Measurements from ENCODE around the gene CLBA1. TPM values are rescaled to one million over a fixed set of nuclear protein-coding genes. Genes with fewer than 3 reads are reported as not detected.
"Not testable (repeated sequence)": the region's sequence is repeated elsewhere in the genome, so short reads cannot be mapped to it uniquely, and the experiment has no call there.

CLBA1 gene
- total and polyA plus RNA-seq, 4 experiments from 2014 or later: 1.2 to 1.6 (median 1.3) TPM

DNA sequence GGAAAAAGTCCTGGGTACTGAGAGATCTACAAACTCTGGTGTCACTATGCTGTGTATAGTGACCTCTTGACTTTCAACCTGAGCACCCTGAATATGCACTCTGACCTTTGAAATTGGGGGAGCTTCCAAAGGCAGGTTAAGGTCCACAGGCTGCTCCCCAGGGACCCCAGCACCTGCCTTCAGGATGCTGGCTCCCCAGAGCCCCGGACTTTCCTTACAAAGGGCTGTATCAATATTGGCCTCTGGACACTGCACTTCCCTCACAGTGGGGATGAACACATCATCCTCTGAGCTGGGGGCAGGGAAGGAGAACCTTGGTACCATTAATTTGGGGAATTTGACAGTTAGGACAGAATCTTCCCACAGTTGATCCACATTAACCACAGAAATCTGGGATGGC, 46.6 kb upstream of the CLBA1 start:
- Histone ChIP-seq H3K4me3 (ENCODE audit: low read length in 2 of 2) (no peak overlapping the region), H3K27me3 (ENCODE audit: insufficient read depth, low read length) (no peaks in the 10 kb centered on the region), H3K4me1 (ENCODE audit: insufficient read depth, low read length) (no peaks in the 10 kb centered on the region), H3K27ac (ENCODE audit: low read depth, low read length) (no peak overlapping the region), H3K36me3 (ENCODE audit: insufficient read depth, low read length) (no peaks in the 10 kb centered on the region), H3K9me3 (ENCODE audit: control insufficient read depth in 1 of 2, low read length in 2 of 2) (no peaks in the 10 kb centered on the region)
- Mint-ChIP-seq H3K9me3 (no peaks in the 10 kb centered on the region), H3K4me1 (peaks cover 2 to 9% (median 3%) of the 10 kb centered on the region in 4 donors), H3K36me3 (no peaks in the 10 kb centered on the region), H3K27me3 (peaks cover 10 to 11% of the 10 kb centered on the region in 2 donors), H3K27ac (no peak overlapping the region), H3K4me3 (no peak overlapping the region)
- ChIA-PET CTCF (ENCODE audit: partially characterized antibody) (no interaction called here), POLR2A (ENCODE audit: partially characterized antibody) (no interaction called here)
- no peak for DNase-seq
- intact Hi-C loops (cut with micrococcal nuclease): no loop called here

DNA sequence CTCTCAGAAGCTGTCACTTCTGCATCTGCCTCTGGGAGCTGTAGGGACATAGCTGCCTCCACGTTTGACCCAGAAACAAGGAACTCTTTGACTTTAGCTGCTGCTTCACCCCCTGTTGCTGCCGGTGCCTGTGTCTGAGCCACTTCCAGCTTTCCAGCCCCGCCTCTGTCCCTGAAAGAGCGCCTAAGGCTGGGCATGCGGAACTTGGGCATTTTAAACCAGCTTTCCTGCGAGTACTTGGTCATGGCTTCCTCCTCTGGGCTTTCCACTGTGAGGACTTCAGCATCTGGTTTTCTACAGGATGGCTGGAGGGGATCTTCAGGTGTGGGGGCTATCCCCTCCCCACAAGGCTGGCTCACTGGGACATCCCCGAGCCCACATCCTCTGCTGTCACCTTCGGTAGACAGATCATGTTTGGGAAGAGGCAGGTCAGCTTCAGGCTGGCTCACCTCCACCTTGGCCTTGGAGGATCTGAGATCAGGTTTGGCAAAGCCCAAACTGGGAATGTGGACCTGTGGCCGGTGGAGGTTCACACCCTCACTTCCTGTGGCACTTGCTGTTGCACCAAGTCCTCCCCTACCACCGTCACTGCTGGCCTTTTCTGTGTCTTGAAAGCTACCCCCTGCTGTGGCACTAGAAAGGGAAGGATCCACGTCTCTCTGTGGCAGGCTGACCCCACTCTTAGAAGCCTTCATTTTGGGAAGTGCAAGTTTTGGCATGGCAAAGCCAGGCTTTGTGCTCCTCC, 45.8 kb upstream of the CLBA1 start:
- Mint-ChIP-seq H3K4me3 (no peak overlapping the region), H3K4me1 (peaks cover 0 to 3% (median under 1%) of the 10 kb centered on the region in 4 donors), H3K27ac (no peak overlapping the region), H3K9me3 (no peaks in the 10 kb centered on the region), H3K27me3 (peaks cover 6 to 8% of the 10 kb centered on the region in 2 donors), H3K36me3 (no peaks in the 10 kb centered on the region)
- Histone ChIP-seq H3K4me3 (ENCODE audit: low read length in 2 of 2) (no peak overlapping the region), H3K4me1 (ENCODE audit: insufficient read depth, low read length) (no peaks in the 10 kb centered on the region), H3K27me3 (ENCODE audit: insufficient read depth, low read length) (no peaks in the 10 kb centered on the region), H3K36me3 (ENCODE audit: insufficient read depth, low read length) (no peaks in the 10 kb centered on the region), H3K9me3 (ENCODE audit: control insufficient read depth in 1 of 2, low read length in 2 of 2) (no peaks in the 10 kb centered on the region), H3K27ac (ENCODE audit: low read depth, low read length) (no peak overlapping the region)
- no peak for DNase-seq
- CTCF ChIA-PET (ENCODE audit: partially characterized antibody): no interaction called here
- POLR2A ChIA-PET (ENCODE audit: partially characterized antibody): no interaction called here
- intact Hi-C loops (cut with micrococcal nuclease): no loop called here

DNA sequence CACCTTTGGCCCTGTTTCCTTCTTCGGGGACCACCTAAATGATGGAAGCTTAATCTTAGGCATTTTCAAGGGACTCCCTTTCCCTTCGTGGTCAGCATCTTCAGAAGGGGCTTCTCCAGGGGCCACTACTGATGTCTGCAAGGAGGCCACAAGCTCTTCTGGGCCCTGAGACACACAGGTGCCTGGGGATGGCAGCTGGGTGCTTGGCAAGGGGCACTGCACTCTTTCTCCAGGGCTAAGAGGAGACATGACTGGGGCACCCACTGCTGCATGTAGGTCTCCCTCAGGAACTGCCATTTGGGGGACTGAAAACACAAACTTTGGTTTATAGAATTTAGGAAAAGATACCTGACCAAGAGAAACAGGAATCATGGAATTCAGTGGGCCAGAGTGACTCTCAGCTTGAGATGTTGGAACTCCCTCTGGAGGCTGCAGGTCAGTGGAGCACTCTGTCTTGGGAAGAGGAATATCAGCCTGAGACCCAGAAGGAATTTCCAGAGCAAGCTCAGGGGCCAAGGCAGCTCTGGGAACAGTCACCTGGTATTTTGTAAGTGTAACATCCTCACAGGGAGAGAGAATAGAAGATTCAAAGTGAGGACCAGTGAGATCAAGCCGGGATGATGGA, 45.0 kb upstream of the CLBA1 start:
- no peak overlapping the region for H3K27ac ChIP-seq (ENCODE audit: low read depth, low read length)
- H3K36me3 Mint-ChIP-seq: no peaks in the 10 kb centered on the region
- CTCF ChIA-PET (ENCODE audit: partially characterized antibody): no interaction called here
- H3K36me3 ChIP-seq (ENCODE audit: insufficient read depth, low read length): no peaks in the 10 kb centered on the region
- no peak overlapping the region for H3K4me3 ChIP-seq (ENCODE audit: low read length in 2 of 2)
- H3K27ac Mint-ChIP-seq: no peak overlapping the region
- DNase-seq: no peak
- intact Hi-C loops (cut with micrococcal nuclease): no loop called here
- no peaks in the 10 kb centered on the region for H3K9me3 Mint-ChIP-seq
- peaks cover 6% of the 10 kb centered on the region in 2 donors for H3K27me3 Mint-ChIP-seq
- no peaks in the 10 kb centered on the region for H3K27me3 ChIP-seq (ENCODE audit: insufficient read depth, low read length)
- H3K9me3 ChIP-seq (ENCODE audit: control insufficient read depth in 1 of 2, low read length in 2 of 2): no peaks in the 10 kb centered on the region
- H3K4me3 Mint-ChIP-seq: no peak overlapping the region
- no peaks in the 10 kb centered on the region for H3K4me1 ChIP-seq (ENCODE audit: insufficient read depth, low read length)
- POLR2A ChIA-PET (ENCODE audit: partially characterized antibody): no interaction called here
- H3K4me1 Mint-ChIP-seq: no peaks in the 10 kb centered on the region

DNA sequence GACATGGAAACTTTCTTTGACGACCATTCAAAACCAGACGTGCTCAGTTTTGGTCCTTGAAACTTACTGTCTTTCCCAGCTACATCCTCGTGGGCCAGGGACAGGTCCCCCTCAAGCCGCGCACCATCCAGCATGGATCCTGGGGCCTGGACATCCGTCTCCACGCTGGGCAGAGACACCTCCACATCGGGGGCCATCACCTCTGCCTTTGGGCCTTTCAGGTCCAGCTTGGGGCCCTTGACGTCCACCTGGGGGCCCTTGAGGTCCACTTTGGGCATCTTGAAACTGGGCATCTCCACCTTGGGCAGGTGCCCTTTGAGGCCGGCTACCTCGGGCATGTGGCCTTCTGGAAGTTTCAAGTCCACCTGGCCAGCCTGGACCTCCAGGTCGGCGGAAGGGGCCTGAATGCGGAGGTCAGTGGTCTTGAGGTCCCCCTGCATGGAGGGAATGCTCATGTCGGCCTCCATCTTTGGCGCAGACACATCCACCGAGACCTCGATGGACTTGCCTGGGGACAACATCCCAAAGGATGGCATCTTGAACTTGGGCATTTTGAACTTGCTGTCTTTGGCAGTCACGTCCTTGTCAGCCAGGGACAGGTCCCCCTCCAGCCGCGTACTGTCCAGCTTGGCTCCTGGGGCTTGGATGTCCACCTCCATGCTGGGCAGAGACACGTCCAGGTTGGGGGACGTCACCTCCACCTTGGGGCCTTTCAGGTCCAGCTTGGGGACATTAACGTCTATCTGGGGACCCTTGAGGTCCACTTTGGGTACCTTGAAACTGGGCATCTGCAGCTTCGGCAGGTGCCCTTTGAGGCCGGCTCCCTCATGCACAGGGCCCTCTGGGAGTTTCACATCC, 43.9 kb upstream of the CLBA1 start:
- Histone ChIP-seq H3K9me3 (ENCODE audit: control insufficient read depth in 1 of 2, low read length in 2 of 2) (no peaks in the 10 kb centered on the region), H3K4me3 (ENCODE audit: low read length in 2 of 2) (no peak overlapping the region), H3K27me3 (ENCODE audit: insufficient read depth, low read length) (no peaks in the 10 kb centered on the region), H3K36me3 (ENCODE audit: insufficient read depth, low read length) (no peaks in the 10 kb centered on the region), H3K4me1 (ENCODE audit: insufficient read depth, low read length) (no peaks in the 10 kb centered on the region), H3K27ac (ENCODE audit: low read depth, low read length) (no peak overlapping the region)
- ChIA-PET CTCF (ENCODE audit: partially characterized antibody) (no interaction called here), POLR2A (ENCODE audit: partially characterized antibody) (no interaction called here)
- intact Hi-C loops (cut with micrococcal nuclease): no loop called here
- no peaks in the 10 kb centered on the region for H3K9me3 Mint-ChIP-seq
- no peak overlapping the region for H3K27ac Mint-ChIP-seq
- no peak overlapping the region for H3K4me3 Mint-ChIP-seq
- no peaks in the 10 kb centered on the region for H3K4me1 Mint-ChIP-seq
- peaks cover 4 to 6% of the 10 kb centered on the region in 2 donors for H3K27me3 Mint-ChIP-seq
- DNase-seq: no peak
- no peaks in the 10 kb centered on the region for H3K36me3 Mint-ChIP-seq

DNA sequence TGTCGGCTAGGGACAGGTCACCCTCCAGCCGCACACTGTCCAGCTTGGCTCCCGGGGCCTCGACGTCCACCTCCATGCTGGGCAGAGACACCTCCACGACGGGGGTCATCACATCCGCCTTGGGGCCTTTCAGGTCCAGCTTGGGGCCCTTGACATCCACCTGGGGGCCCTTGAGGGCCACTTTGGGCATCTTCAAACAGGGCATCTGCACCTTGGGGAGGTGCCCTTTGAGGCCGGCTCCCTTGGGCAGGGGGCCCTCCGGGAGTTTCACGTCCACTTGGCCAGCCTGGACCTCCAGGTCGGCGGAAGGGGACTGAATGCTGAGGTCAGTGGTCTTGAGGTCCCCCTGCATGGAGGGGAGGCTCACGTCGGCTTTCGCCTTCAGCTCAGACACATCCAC, 43.0 kb upstream of the CLBA1 start:
- Histone ChIP-seq H3K27ac (ENCODE audit: low read depth, low read length) (no peak overlapping the region), H3K4me3 (ENCODE audit: low read length in 2 of 2) (no peak overlapping the region), H3K27me3 (ENCODE audit: insufficient read depth, low read length) (no peaks in the 10 kb centered on the region), H3K9me3 (ENCODE audit: control insufficient read depth in 1 of 2, low read length in 2 of 2) (no peaks in the 10 kb centered on the region), H3K36me3 (ENCODE audit: insufficient read depth, low read length) (no peaks in the 10 kb centered on the region), H3K4me1 (ENCODE audit: insufficient read depth, low read length) (no peaks in the 10 kb centered on the region)
- no peak overlapping the region for H3K4me3 Mint-ChIP-seq
- ChIA-PET CTCF (ENCODE audit: partially characterized antibody) (no interaction called here), POLR2A (ENCODE audit: partially characterized antibody) (no interaction called here)
- DNase-seq: no peak
- H3K9me3 Mint-ChIP-seq: no peaks in the 10 kb centered on the region
- H3K36me3 Mint-ChIP-seq: no peaks in the 10 kb centered on the region
- peaks cover 3 to 4% of the 10 kb centered on the region in 2 donors for H3K27me3 Mint-ChIP-seq
- no peaks in the 10 kb centered on the region for H3K4me1 Mint-ChIP-seq
- H3K27ac Mint-ChIP-seq: no peak overlapping the region
- intact Hi-C loops (cut with micrococcal nuclease): no loop called here

DNA sequence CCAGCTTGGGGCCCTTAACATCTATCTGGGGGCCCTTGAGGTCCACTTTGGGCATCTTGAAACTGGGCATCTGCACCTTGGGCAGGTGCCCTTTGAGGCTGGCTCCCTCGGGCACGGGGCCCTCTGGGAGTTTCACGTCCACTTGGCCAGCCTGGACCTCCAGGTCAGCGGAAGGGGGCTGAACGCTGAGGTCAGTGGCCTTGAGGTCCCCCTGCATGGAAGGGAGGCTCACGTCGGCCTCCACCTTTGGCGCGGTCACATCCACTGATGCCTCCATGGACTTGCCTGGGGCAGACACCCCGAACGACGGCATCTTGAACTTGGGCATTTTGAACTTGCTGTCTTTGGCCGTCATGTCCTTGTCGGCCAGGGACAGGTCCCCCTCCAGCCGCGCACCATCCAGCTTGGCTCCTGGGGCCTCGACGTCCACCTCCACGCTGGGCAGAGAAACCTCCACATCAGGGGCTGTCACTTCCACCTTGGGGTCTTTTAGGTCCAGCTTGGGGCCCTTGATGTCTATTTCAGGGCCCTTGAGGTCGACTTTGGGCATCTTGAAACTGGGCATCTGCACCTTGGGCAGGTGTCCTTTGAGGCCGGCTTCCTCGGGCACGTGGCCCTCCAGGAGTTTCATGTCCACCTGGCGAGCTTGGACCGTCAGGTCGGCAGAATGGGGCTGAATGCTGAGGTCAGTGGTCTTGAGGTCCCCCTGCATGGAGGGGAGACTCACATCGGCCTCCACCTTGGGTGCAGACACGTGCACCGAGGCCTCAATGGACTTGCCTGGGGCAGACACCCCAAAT, 42.2 kb upstream of the CLBA1 start:
- H3K27me3 ChIP-seq (ENCODE audit: insufficient read depth, low read length); H3K4me3 Mint-ChIP-seq; CTCF ChIA-PET (ENCODE audit: partially characterized antibody); intact Hi-C loops (cut with micrococcal nuclease); H3K27ac ChIP-seq (ENCODE audit: low read depth, low read length); H3K36me3 Mint-ChIP-seq; H3K4me1 ChIP-seq (ENCODE audit: insufficient read depth, low read length); H3K9me3 Mint-ChIP-seq; H3K9me3 ChIP-seq (ENCODE audit: control insufficient read depth in 1 of 2, low read length in 2 of 2); H3K27ac Mint-ChIP-seq; H3K4me3 ChIP-seq (ENCODE audit: low read length in 2 of 2); H3K27me3 Mint-ChIP-seq; H3K4me1 Mint-ChIP-seq; DNase-seq; H3K36me3 ChIP-seq (ENCODE audit: insufficient read depth, low read length); POLR2A ChIA-PET (ENCODE audit: partially characterized antibody): not testable (repeated sequence)

DNA sequence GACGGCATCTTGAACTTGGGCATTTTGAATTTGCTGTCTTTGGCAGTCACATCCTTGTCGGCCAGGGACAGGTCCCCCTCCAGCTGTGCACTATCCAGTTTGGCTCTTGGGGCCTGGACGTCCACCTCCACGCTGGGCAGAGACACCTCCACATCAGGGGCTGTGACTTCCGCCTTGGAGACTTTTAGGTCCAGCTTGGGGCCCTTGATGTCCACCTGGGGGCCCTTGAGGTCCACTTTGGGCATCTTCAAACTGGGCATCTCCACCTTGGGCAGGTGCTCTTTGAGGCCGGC, 41.6 kb upstream of the CLBA1 start:
- H3K27ac Mint-ChIP-seq; DNase-seq; H3K4me1 Mint-ChIP-seq; H3K9me3 Mint-ChIP-seq; H3K36me3 Mint-ChIP-seq; intact Hi-C loops (cut with micrococcal nuclease); H3K4me3 ChIP-seq (ENCODE audit: low read length in 2 of 2); H3K27me3 ChIP-seq (ENCODE audit: insufficient read depth, low read length); H3K9me3 ChIP-seq (ENCODE audit: control insufficient read depth in 1 of 2, low read length in 2 of 2); H3K36me3 ChIP-seq (ENCODE audit: insufficient read depth, low read length); CTCF ChIA-PET (ENCODE audit: partially characterized antibody); POLR2A ChIA-PET (ENCODE audit: partially characterized antibody); H3K27me3 Mint-ChIP-seq; H3K4me1 ChIP-seq (ENCODE audit: insufficient read depth, low read length); H3K27ac ChIP-seq (ENCODE audit: low read depth, low read length); H3K4me3 Mint-ChIP-seq: not testable (repeated sequence)

Measured in CD4-positive, alpha-beta memory T cell (primary cell).